K562 (cell line): ENCODE results near the gene DNAAF3. TPM values are rescaled to one million over a fixed set of nuclear protein-coding genes. Genes with fewer than 3 reads are reported as not detected.
A peak's percentile ranks its signal among the peaks of the same experiment; 100 is the strongest.

ENCODE experiments used
- EZH2 ChIP-seq: IDR thresholded peaks from 2 replicates; pipeline ENCODE4 v1.6.1; 2012; ENCODE audit warnings: low read depth, mild to moderate bottlenecking, inconsistent platforms, low read length, borderline replicate concordance
- FOXJ2 ChIP-seq: fragments of 200-800 bp; sonication (Bioruptor generic); IDR thresholded peaks from 2 replicates; pipeline ENCODE4 v1.6.1; 2016; ENCODE audit warnings: missing genetic modification characterization, missing compliant biosample characterization
- GTF2E2 ChIP-seq: fragments of 200-800 bp; sonication (Bioruptor generic); IDR thresholded peaks from 2 replicates; pipeline ENCODE4 v1.6.1; 2016; ENCODE audit warnings: missing genetic modification characterization, missing compliant biosample characterization
- HLTF ChIP-seq: fragments of 450-650 bp; IDR thresholded peaks from 2 replicates; pipeline ENCODE4 v1.6.1; 2016
- JUND ChIP-seq, 2 experiments: IDR thresholded peaks; 2 replicates in 1 of 2; 3 replicates in 1 of 2; pipeline ENCODE4 v1.6.1; 2011; ENCODE audit warnings: borderline replicate concordance in 2 of 2, low read depth in 2 of 2, low read length in 2 of 2, improper control_type of control experiment in 1 of 2, missing biosample characterization in 1 of 2, missing genetic modification characterization in 1 of 2, missing genetic modification reagents in 1 of 2
- MYC ChIP-seq, 2 experiments: fragments of 250-450 bp in 1 of 2; sonication (Bioruptor Pico) in 1 of 2; IDR thresholded peaks; 2 replicates each; pipeline versions ENCODE4 v1.5.1 to v1.6.1; 2012 to 2021; ENCODE audit warnings: low read depth in 2 of 2, borderline replicate concordance in 1 of 2, improper control_type of control experiment in 1 of 2, low read length in 1 of 2, mild to moderate bottlenecking in 1 of 2, moderate library complexity in 1 of 2
- RFX1 ChIP-seq: fragments of 450-650 bp; IDR thresholded peaks from 2 replicates; pipeline ENCODE4 v1.6.1; 2016; ENCODE audit warnings: mild to moderate bottlenecking, moderate library complexity
- polyA plus RNA-seq, 8 experiments: library from polyadenylated mRNA; depleted of rRNA in 4 of 8; stranded (reverse) in 5 of 8; unstranded in 3 of 8; fragments of >200 nt; fragmentation: Nextera tagmentation in 2 of 8; fragmentation: Illumina TruSeq in 1 of 8; extraction: Ambion mirVana in 2 of 8; extraction: Trizol in 1 of 8; gene quantifications; 2 replicates each; pipeline versions ENCODE4 v1.2.1 to v1.2.3, GENCODE V29; 2011 to 2014; ENCODE audit warnings: inconsistent platforms in 1 of 8, missing spikeins in 1 of 8
- total RNA-seq, 7 experiments: library from RNA; depleted of rRNA in 6 of 7; stranded (reverse); fragments of >200 nt in 6 of 7; fragmentation: Illumina TruSeq in 2 of 7; extraction: Trizol in 2 of 7; gene quantifications; 2 replicates each; pipeline versions ENCODE4 v1.2.1 to v1.2.3, GENCODE V29; 2011 to 2021; ENCODE audit warnings: low replicate concordance in 1 of 7
- TF ChIP-seq, protein P1 (sequence below): fragments of 450-650 bp; formaldehyde crosslinking; IDR thresholded peaks from 2 replicates; pipeline ENCODE4 v1.4.0; 2020; ENCODE audit warnings: mild to moderate bottlenecking
- TF ChIP-seq, protein P2 (sequence below): fragments of 250-450 bp; sonication (Bioruptor Pico); IDR thresholded peaks from 2 replicates; pipeline ENCODE4 v1.8.0; 2021; ENCODE audit warnings: mild to moderate bottlenecking, moderate library complexity
- TF ChIP-seq, protein P3 (sequence below): sonication (generic); formaldehyde crosslinking; IDR thresholded peaks from 2 replicates; pipeline ENCODE4 v1.9.0; 2022; ENCODE audit warnings: mild to moderate bottlenecking, missing genetic modification reagents
- TF ChIP-seq, protein P4 (sequence below): sonication (generic); formaldehyde crosslinking; IDR thresholded peaks from 2 replicates; pipeline ENCODE4 v1.9.0; 2022; ENCODE audit warnings: mild to moderate bottlenecking, missing genetic modification reagents
- TF ChIP-seq, protein P5 (sequence below): fragments of 250-450 bp; sonication (Bioruptor Pico); IDR thresholded peaks from 2 replicates; pipeline ENCODE4 v1.8.0; 2021; ENCODE audit warnings: moderate library complexity, mild to moderate bottlenecking, inconsistent platforms
- TF ChIP-seq, protein P6 (sequence below): IDR thresholded peaks from 3 replicates; pipeline ENCODE4 v1.6.1; 2011; ENCODE audit warnings: borderline replicate concordance, mild to moderate bottlenecking; ENCODE audit not compliant: insufficient read length, insufficient read depth
- TF ChIP-seq, protein P7 (sequence below): sonication (generic); formaldehyde crosslinking; IDR thresholded peaks from 2 replicates; pipeline ENCODE4 v1.8.1; 2023; ENCODE audit warnings: mild to moderate bottlenecking, missing genetic modification reagents

Gene DNAAF3
- total and polyA plus RNA-seq, 9 of the 15 experiments (the other 6 are each of a cell fraction or from before 2014, with no cell fraction given): 21.6 to 61.5 (median 43.0) TPM

DNA sequence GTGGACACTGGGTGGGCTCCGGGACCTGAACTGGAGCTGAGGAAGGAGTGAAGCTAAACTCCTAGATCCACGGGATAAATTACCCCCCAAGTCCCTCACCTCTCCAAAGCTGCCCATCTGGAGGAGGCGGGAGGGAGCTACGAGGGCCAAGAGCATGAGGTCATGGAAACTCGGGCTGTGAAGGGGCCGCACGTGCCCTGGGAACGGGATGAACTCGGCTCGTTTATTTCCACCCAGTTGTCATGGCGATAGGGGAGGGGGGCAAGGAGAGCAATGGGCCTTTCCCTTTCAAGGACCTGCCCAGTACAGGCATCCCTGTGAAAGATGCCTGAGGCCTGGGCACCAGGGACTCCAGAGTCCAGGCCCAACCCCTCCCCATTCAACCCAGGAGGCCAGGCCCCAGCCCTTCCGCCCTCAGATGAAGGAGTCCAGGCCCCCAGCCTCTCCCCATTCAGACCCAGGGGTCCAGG, 52.8 kb downstream of the DNAAF3 start (continued):
- TF ChIP-seq, protein P1, sequence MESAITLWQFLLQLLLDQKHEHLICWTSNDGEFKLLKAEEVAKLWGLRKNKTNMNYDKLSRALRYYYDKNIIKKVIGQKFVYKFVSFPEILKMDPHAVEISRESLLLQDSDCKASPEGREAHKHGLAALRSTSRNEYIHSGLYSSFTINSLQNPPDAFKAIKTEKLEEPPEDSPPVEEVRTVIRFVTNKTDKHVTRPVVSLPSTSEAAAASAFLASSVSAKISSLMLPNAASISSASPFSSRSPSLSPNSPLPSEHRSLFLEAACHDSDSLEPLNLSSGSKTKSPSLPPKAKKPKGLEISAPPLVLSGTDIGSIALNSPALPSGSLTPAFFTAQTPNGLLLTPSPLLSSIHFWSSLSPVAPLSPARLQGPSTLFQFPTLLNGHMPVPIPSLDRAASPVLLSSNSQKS: no peak
- TF ChIP-seq GTF2E2 (tag): no peak
- TF ChIP-seq RFX1: peak; percentile 94
- TF ChIP-seq EZH2: no peak
- TF ChIP-seq, protein P2, sequence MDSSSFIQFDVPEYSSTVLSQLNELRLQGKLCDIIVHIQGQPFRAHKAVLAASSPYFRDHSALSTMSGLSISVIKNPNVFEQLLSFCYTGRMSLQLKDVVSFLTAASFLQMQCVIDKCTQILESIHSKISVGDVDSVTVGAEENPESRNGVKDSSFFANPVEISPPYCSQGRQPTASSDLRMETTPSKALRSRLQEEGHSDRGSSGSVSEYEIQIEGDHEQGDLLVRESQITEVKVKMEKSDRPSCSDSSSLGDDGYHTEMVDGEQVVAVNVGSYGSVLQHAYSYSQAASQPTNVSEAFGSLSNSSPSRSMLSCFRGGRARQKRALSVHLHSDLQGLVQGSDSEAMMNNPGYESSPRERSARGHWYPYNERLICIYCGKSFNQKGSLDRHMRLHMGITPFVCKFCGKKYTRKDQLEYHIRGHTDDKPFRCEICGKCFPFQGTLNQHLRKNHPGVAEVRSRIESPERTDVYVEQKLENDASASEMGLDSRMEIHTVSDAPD (CRISPR knock-in tag): no peak
- TF ChIP-seq, protein P3, sequence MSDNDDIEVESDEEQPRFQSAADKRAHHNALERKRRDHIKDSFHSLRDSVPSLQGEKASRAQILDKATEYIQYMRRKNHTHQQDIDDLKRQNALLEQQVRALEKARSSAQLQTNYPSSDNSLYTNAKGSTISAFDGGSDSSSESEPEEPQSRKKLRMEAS (CRISPR knock-in tag): peak; percentile 79
- TF ChIP-seq FOXJ2: peak; percentile 95
- TF ChIP-seq, protein P4, sequence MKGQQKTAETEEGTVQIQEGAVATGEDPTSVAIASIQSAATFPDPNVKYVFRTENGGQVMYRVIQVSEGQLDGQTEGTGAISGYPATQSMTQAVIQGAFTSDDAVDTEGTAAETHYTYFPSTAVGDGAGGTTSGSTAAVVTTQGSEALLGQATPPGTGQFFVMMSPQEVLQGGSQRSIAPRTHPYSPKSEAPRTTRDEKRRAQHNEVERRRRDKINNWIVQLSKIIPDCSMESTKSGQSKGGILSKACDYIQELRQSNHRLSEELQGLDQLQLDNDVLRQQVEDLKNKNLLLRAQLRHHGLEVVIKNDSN: peak; percentile 82
- peak; percentile 29; the same call in 1 of the 2 replicates for TF ChIP-seq JUND (IDR thresholded peaks at IDR 0.05; ENCODE audit: borderline replicate concordance, low read depth, low read length)
- no peak for TF ChIP-seq JUND (tag; IDR thresholded peaks at IDR 0.05; ENCODE audit: borderline replicate concordance, low read depth, low read length)
- TF ChIP-seq, protein P5, sequence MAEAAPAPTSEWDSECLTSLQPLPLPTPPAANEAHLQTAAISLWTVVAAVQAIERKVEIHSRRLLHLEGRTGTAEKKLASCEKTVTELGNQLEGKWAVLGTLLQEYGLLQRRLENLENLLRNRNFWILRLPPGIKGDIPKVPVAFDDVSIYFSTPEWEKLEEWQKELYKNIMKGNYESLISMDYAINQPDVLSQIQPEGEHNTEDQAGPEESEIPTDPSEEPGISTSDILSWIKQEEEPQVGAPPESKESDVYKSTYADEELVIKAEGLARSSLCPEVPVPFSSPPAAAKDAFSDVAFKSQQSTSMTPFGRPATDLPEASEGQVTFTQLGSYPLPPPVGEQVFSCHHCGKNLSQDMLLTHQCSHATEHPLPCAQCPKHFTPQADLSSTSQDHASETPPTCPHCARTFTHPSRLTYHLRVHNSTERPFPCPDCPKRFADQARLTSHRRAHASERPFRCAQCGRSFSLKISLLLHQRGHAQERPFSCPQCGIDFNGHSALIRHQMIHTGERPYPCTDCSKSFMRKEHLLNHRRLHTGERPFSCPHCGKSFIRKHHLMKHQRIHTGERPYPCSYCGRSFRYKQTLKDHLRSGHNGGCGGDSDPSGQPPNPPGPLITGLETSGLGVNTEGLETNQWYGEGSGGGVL: no peak
- TF ChIP-seq HLTF: no peak
- TF ChIP-seq, protein P6, sequence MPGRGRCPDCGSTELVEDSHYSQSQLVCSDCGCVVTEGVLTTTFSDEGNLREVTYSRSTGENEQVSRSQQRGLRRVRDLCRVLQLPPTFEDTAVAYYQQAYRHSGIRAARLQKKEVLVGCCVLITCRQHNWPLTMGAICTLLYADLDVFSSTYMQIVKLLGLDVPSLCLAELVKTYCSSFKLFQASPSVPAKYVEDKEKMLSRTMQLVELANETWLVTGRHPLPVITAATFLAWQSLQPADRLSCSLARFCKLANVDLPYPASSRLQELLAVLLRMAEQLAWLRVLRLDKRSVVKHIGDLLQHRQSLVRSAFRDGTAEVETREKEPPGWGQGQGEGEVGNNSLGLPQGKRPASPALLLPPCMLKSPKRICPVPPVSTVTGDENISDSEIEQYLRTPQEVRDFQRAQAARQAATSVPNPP: no peak
- TF ChIP-seq, protein P7, sequence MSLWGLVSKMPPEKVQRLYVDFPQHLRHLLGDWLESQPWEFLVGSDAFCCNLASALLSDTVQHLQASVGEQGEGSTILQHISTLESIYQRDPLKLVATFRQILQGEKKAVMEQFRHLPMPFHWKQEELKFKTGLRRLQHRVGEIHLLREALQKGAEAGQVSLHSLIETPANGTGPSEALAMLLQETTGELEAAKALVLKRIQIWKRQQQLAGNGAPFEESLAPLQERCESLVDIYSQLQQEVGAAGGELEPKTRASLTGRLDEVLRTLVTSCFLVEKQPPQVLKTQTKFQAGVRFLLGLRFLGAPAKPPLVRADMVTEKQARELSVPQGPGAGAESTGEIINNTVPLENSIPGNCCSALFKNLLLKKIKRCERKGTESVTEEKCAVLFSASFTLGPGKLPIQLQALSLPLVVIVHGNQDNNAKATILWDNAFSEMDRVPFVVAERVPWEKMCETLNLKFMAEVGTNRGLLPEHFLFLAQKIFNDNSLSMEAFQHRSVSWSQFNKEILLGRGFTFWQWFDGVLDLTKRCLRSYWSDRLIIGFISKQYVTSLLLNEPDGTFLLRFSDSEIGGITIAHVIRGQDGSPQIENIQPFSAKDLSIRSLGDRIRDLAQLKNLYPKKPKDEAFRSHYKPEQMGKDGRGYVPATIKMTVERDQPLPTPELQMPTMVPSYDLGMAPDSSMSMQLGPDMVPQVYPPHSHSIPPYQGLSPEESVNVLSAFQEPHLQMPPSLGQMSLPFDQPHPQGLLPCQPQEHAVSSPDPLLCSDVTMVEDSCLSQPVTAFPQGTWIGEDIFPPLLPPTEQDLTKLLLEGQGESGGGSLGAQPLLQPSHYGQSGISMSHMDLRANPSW (CRISPR knock-in tag): no peak
- peak; percentile 38; the same call in 1 of the 2 replicates for TF ChIP-seq MYC (IDR thresholded peaks at IDR 0.05; ENCODE audit: low read depth, low read length)
- no peak for TF ChIP-seq MYC (CRISPR knock-in tag; IDR thresholded peaks at IDR 0.05; ENCODE audit: borderline replicate concordance, low read depth)
